ENCODE data around the gene TCF15.
"Not testable (repeated sequence)": the region's sequence is repeated elsewhere in the genome, so short reads cannot be mapped to it uniquely, and the experiment has no call there.

TCF15 gene

DNA sequence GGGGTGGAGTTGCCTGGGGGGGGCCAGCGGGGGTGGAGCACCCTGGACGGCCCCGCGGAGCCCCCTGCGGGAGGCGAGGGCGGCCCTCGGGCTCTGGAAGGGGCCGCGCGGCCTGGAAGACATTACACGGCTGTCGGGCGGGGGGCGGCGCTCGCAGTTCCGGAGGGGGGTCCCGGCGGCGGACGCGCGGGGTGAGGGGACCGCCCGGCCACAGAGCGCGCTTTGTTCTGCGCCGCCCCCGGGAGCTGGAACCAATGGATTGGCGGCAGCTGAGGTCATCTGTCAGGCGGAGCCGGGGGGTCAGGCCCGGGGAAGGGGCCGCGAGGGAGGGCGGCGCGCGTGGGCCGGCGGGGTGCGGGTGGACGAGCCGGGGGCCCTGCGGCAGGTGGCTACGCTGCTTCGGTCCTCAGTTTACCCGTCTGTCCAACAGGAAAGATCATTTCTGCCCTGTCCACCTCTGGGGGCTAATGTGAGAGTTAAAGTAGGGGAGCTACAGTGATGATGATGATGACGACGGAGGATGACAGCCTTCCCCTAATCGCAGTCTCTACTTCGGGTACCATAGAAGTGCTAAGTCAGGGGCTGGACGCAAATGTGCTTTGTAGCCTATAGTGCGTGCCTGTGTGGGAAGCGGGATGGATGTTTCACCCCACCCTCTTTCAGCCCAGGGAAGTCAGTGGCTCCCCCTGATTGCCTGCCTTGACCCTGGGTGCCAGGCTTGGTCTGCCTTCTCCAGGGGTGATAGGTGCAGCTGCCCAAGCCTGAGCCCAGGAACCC lies 32.5 kb upstream of the TCF15 start:
- Histone ChIP-seq H3K9ac (ENCODE audit: low read length in 5 of 5) (peak overlapping the region in 1 of 5 donors; percentile 45), H3K9me3 (ENCODE audit: control insufficient read depth in 5 of 5, low read length in 5 of 5) (peaks cover 0 to 2% (median 0%) of the 10 kb centered on the region in 5 donors), H3K27ac (ENCODE audit: low read depth, low read length) (no peak overlapping the region), H3K4me1 (ENCODE audit: control insufficient read depth in 5 of 5, insufficient read depth in 5 of 5, low read length in 5 of 5) (peaks cover 0 to 19% (median 18%) of the 10 kb centered on the region in 5 donors), H3K27me3 (ENCODE audit: control insufficient read depth in 5 of 5, insufficient read depth in 4 of 5, low read length in 5 of 5) (peaks cover 4 to 12% (median 6%) of the 10 kb centered on the region in 5 donors), H3K4me3 (ENCODE audit: low read depth in 1 of 5, low read length in 5 of 5) (peak overlapping the region in 2 of 5 donors; percentile 41 to 57), H3K36me3 (ENCODE audit: control insufficient read depth in 5 of 5, insufficient read depth in 5 of 5, low read length in 5 of 5) (peaks cover 3 to 9% (median 4%) of the 10 kb centered on the region in 5 donors)

DNA sequence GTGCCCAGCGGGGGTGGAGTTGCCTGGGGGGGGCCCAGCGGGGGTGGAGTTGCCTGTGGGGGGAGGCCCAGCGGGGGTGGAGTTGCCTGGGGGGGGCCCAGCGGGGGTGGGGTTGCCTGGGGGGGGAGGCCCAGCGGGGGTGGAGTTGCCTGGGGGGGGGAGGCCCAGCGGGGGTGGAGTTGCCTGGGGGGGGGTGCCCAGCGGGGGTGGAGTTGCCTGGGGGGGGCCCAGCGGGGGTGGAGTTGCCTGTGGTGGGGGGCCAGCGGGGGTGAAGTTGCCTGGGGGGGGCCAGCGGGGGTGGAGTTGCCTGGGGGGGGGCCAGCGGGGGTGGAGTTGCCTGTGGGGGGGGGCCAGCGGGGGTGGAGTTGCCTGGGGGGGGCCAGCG lies 31.9 kb upstream of the TCF15 start:
- not testable (repeated sequence) for H3K4me3 ChIP-seq (ENCODE audit: low read depth in 1 of 5, low read length in 5 of 5); H3K27ac ChIP-seq (ENCODE audit: low read depth, low read length)

GRCh38 chr20:641516-641875 lies 31.4 kb upstream of the TCF15 start:
- H3K27me3 ChIP-seq (ENCODE audit: control insufficient read depth in 5 of 5, insufficient read depth in 4 of 5, low read length in 5 of 5), result peaks cover 4 to 12% (median 6%) of the 10 kb centered on the region in 5 donors
- H3K4me1 ChIP-seq (ENCODE audit: control insufficient read depth in 5 of 5, insufficient read depth in 5 of 5, low read length in 5 of 5), result peaks cover 0 to 19% (median 18%) of the 10 kb centered on the region in 5 donors
- H3K9me3 ChIP-seq (ENCODE audit: control insufficient read depth in 5 of 5, low read length in 5 of 5), result no peaks in the 10 kb centered on the region
- no peak overlapping the region for H3K9ac ChIP-seq (ENCODE audit: low read length in 5 of 5)
- no peak overlapping the region for H3K27ac ChIP-seq (ENCODE audit: low read depth, low read length)
- no peaks in the 10 kb centered on the region for H3K36me3 ChIP-seq (ENCODE audit: control insufficient read depth in 5 of 5, insufficient read depth in 5 of 5, low read length in 5 of 5)
- H3K4me3 ChIP-seq (ENCODE audit: low read depth in 1 of 5, low read length in 5 of 5), result no peak overlapping the region

More for the DNA sequence above, 31.9 kb upstream of the TCF15 start:
- H3K4me1 ChIP-seq (ENCODE audit: control insufficient read depth in 5 of 5, insufficient read depth in 5 of 5, low read length in 5 of 5), result peaks cover 0 to 19% (median 18%) of the 10 kb centered on the region in 5 donors
- not testable (repeated sequence) for H3K9ac ChIP-seq (ENCODE audit: low read length in 5 of 5); H3K9me3 ChIP-seq (ENCODE audit: control insufficient read depth in 5 of 5, low read length in 5 of 5); H3K36me3 ChIP-seq (ENCODE audit: control insufficient read depth in 5 of 5, insufficient read depth in 5 of 5, low read length in 5 of 5)
- peaks cover 4 to 12% (median 6%) of the 10 kb centered on the region in 5 donors for H3K27me3 ChIP-seq (ENCODE audit: control insufficient read depth in 5 of 5, insufficient read depth in 4 of 5, low read length in 5 of 5)

GRCh38 chr20:640674-641515 lies 30.8 kb upstream of the TCF15 start:
- Histone ChIP-seq H3K9me3 (ENCODE audit: control insufficient read depth in 5 of 5, low read length in 5 of 5) (no peaks in the 10 kb centered on the region), H3K27ac (ENCODE audit: low read depth, low read length) (no peak overlapping the region), H3K4me3 (ENCODE audit: low read depth in 1 of 5, low read length in 5 of 5) (no peak overlapping the region), H3K27me3 (ENCODE audit: control insufficient read depth in 5 of 5, insufficient read depth in 4 of 5, low read length in 5 of 5) (peaks cover 5 to 12% (median 6%) of the 10 kb centered on the region in 5 donors), H3K4me1 (ENCODE audit: control insufficient read depth in 5 of 5, insufficient read depth in 5 of 5, low read length in 5 of 5) (peaks cover 0 to 15% (median 14%) of the 10 kb centered on the region in 5 donors), H3K9ac (ENCODE audit: low read length in 5 of 5) (no peak overlapping the region), H3K36me3 (ENCODE audit: control insufficient read depth in 5 of 5, insufficient read depth in 5 of 5, low read length in 5 of 5) (no peaks in the 10 kb centered on the region)

DNA sequence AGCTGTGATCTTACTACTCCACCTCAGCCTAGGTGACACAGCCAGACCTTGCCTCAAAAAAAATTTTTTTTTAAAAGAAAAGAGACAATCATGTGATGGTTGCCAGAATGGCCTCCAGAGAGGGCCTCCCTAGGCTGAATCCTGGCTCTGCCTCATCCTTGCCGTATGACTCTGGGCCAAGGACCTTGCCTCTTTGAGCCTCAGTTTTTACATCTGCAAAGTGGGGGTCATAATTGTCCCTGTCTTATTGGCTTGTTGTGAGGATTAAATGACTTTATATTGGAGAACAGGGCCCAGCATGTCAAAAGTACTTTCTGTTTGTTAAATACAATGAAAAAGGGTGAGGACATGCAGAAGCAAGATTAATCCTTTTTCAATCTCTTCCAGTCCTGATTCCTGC lies 28.5 kb upstream of the TCF15 start:
- Histone ChIP-seq H3K27me3 (ENCODE audit: control insufficient read depth in 5 of 5, insufficient read depth in 4 of 5, low read length in 5 of 5) (peaks cover 10 to 14% (median 13%) of the 10 kb centered on the region in 5 donors), H3K27ac (ENCODE audit: low read depth, low read length) (no peak overlapping the region), H3K9me3 (ENCODE audit: control insufficient read depth in 5 of 5, low read length in 5 of 5) (no peaks in the 10 kb centered on the region), H3K9ac (ENCODE audit: low read length in 5 of 5) (no peak overlapping the region), H3K36me3 (ENCODE audit: control insufficient read depth in 5 of 5, insufficient read depth in 5 of 5, low read length in 5 of 5) (no peaks in the 10 kb centered on the region), H3K4me1 (ENCODE audit: control insufficient read depth in 5 of 5, insufficient read depth in 5 of 5, low read length in 5 of 5) (peaks cover 0 to 7% (median 6%) of the 10 kb centered on the region in 5 donors), H3K4me3 (ENCODE audit: low read depth in 1 of 5, low read length in 5 of 5) (no peak overlapping the region)

DNA sequence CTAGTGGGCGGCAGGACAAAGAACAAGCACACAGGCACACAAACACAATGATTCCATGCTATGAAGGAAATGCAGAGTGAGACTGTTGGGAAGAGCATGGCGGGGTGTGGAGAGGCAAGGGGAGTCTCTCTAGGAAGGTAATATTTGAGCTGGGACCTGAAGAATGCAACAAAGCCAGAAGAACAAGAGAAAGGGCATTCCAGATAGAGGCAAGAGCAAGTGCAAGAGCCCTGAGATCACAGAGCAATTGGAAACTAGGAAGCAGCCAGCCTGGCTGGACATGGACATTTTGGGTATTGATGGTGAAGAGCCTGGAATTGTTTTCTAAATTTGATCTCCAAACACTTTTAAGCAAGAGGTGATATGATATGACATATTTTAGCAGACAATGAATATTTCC lies 27.4 kb upstream of the TCF15 start:
- H3K27ac ChIP-seq (ENCODE audit: low read depth, low read length), result no peak overlapping the region
- no peaks in the 10 kb centered on the region for H3K36me3 ChIP-seq (ENCODE audit: control insufficient read depth in 5 of 5, insufficient read depth in 5 of 5, low read length in 5 of 5)
- no peaks in the 10 kb centered on the region for H3K9me3 ChIP-seq (ENCODE audit: control insufficient read depth in 5 of 5, low read length in 5 of 5)
- H3K4me1 ChIP-seq (ENCODE audit: control insufficient read depth in 5 of 5, insufficient read depth in 5 of 5, low read length in 5 of 5), result peaks cover 0 to 2% (median 1%) of the 10 kb centered on the region in 5 donors
- H3K9ac ChIP-seq (ENCODE audit: low read length in 5 of 5), result no peak overlapping the region
- H3K4me3 ChIP-seq (ENCODE audit: low read depth in 1 of 5, low read length in 5 of 5), result no peak overlapping the region
- H3K27me3 ChIP-seq (ENCODE audit: control insufficient read depth in 5 of 5, insufficient read depth in 4 of 5, low read length in 5 of 5), result peaks cover 6 to 10% (median 7%) of the 10 kb centered on the region in 5 donors

- Histone ChIP-seq H3K27me3 (ENCODE audit: control insufficient read depth in 5 of 5, insufficient read depth in 4 of 5, low read length in 5 of 5) (peaks cover 5 to 10% (median 7%) of the 10 kb centered on the region in 5 donors), H3K27ac (ENCODE audit: low read depth, low read length) (no peak overlapping the region), H3K4me1 (ENCODE audit: control insufficient read depth in 5 of 5, insufficient read depth in 5 of 5, low read length in 5 of 5) (no peaks in the 10 kb centered on the region), H3K4me3 (ENCODE audit: low read depth in 1 of 5, low read length in 5 of 5) (no peak overlapping the region), H3K9ac (ENCODE audit: low read length in 5 of 5) (no peak overlapping the region), H3K36me3 (ENCODE audit: control insufficient read depth in 5 of 5, insufficient read depth in 5 of 5, low read length in 5 of 5) (no peaks in the 10 kb centered on the region), H3K9me3 (ENCODE audit: control insufficient read depth in 5 of 5, low read length in 5 of 5) (no peaks in the 10 kb centered on the region)
Observed at GRCh38 chr20:635893-636338, 25.8 kb upstream of the TCF15 start.

GRCh38 chr20:635028-635892 lies 25.2 kb upstream of the TCF15 start:
- no peak overlapping the region for H3K27ac ChIP-seq (ENCODE audit: low read depth, low read length)
- no peaks in the 10 kb centered on the region for H3K4me1 ChIP-seq (ENCODE audit: control insufficient read depth in 5 of 5, insufficient read depth in 5 of 5, low read length in 5 of 5)
- H3K27me3 ChIP-seq (ENCODE audit: control insufficient read depth in 5 of 5, insufficient read depth in 4 of 5, low read length in 5 of 5), result peaks cover 2 to 10% (median 7%) of the 10 kb centered on the region in 5 donors
- no peaks in the 10 kb centered on the region for H3K9me3 ChIP-seq (ENCODE audit: control insufficient read depth in 5 of 5, low read length in 5 of 5)
- H3K9ac ChIP-seq (ENCODE audit: low read length in 5 of 5), result no peak overlapping the region
- no peaks in the 10 kb centered on the region for H3K36me3 ChIP-seq (ENCODE audit: control insufficient read depth in 5 of 5, insufficient read depth in 5 of 5, low read length in 5 of 5)
- no peak overlapping the region for H3K4me3 ChIP-seq (ENCODE audit: low read depth in 1 of 5, low read length in 5 of 5)

DNA sequence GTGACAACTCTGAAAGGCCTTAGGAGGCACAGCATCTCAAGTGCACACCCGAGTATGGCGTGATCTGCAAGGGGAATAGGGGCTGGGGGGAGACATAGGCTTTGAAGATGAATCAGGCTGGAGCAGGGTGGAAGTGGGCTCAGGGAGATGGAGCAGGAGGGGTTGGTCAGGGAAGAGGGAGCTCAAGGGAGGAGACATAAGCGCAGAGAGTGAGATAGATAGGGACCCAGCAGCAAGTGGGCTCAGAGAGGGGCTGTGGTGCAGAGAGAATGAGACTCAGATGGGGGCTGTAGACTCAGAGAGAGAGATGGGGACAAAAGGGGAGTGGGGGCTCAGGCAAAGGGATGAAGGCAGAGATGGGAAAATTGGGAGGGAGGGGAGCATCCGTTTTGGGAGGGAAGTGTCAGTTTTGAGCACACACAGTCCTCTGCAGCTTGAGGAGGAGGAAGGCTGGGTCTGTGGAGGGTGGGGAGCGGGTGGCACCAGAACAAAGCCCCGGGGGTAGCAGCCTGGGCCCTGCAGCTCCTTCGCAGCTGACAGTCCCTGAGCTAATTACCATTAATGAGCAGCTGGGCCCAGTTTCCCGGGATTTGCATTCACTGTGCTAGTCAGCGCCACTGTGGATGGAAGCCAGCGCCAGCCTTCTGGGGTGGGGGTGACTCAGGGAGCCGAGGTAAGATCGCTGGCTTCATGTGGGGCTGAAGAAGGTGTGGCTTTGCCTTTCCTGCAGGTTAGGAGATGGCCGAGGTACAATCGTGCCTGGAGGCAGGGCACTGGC lies 24.2 kb upstream of the TCF15 start:
- Histone ChIP-seq H3K9ac (ENCODE audit: low read length in 5 of 5) (no peak overlapping the region), H3K36me3 (ENCODE audit: control insufficient read depth in 5 of 5, insufficient read depth in 5 of 5, low read length in 5 of 5) (no peaks in the 10 kb centered on the region), H3K27me3 (ENCODE audit: control insufficient read depth in 5 of 5, insufficient read depth in 4 of 5, low read length in 5 of 5) (peaks cover 2 to 10% (median 7%) of the 10 kb centered on the region in 5 donors), H3K9me3 (ENCODE audit: control insufficient read depth in 5 of 5, low read length in 5 of 5) (no peaks in the 10 kb centered on the region), H3K4me1 (ENCODE audit: control insufficient read depth in 5 of 5, insufficient read depth in 5 of 5, low read length in 5 of 5) (no peaks in the 10 kb centered on the region), H3K27ac (ENCODE audit: low read depth, low read length) (no peak overlapping the region), H3K4me3 (ENCODE audit: low read depth in 1 of 5, low read length in 5 of 5) (no peak overlapping the region)

All from subcutaneous abdominal adipose tissue (tissue), 5 donors.